NT2/D1 (cell line): ENCODE data around the gene CETN3.

Experiments used
- SUZ12 ChIP-seq: IDR thresholded peaks from 2 replicates; pipeline ENCODE4 v1.6.1; 2011; ENCODE audit not compliant: insufficient read length, insufficient read depth; ENCODE audit errors: extremely low read depth
- YY1 ChIP-seq: IDR thresholded peaks from 2 replicates; pipeline ENCODE4 v1.6.1; 2011; ENCODE audit not compliant: insufficient read length, insufficient read depth
- ZNF274 ChIP-seq: IDR thresholded peaks from 2 replicates; pipeline ENCODE4 v1.6.1; 2011; ENCODE audit warnings: mild to moderate bottlenecking, low read depth, low read length

- no peak for TF ChIP-seq YY1
- TF ChIP-seq ZNF274: no peak
- no peak for TF ChIP-seq SUZ12
These were observed 25.7 kb downstream of the CETN3 start for GRCh38 chr5:90383903-90384302.
